Colonic mucosa (tissue), 4 donors: ENCODE results near the gene BBX. TPM values are rescaled to one million over a fixed set of nuclear protein-coding genes. Genes with fewer than 3 reads are reported as not detected.

Experiments used
- DNase-seq: peaks from one replicate; pipeline ENCODE4 v3.0.0-alpha.2; 2020
- H3K27ac ChIP-seq: fragments of 200-600 bp; one replicate; pipeline ENCODE4 v1.8.0; 2021
- H3K27me3 ChIP-seq: fragments of 200-600 bp; one replicate; pipeline ENCODE4 v1.8.0; 2021
- H3K36me3 ChIP-seq: fragments of 200-600 bp; one replicate; pipeline ENCODE4 v1.8.0; 2021
- H3K4me1 ChIP-seq: fragments of 200-600 bp; one replicate; pipeline ENCODE4 v1.8.0; 2021; ENCODE audit warnings: mild to moderate bottlenecking
- H3K4me3 ChIP-seq: fragments of 200-600 bp; one replicate; pipeline ENCODE4 v1.8.0; 2021
- H3K9ac ChIP-seq, 2 donors: one replicate each; pipeline ENCODE4 v1.7.0; 2013; ENCODE audit warnings: control low read depth in 2 of 2, low read depth in 2 of 2, low read length in 2 of 2
- H3K9me3 ChIP-seq: fragments of 200-600 bp; one replicate; pipeline ENCODE4 v1.8.0; 2021
- CTCF ChIP-seq: fragments of 200-600 bp; IDR thresholded peaks from one replicate; pipeline ENCODE4 v1.8.0; 2022; ENCODE audit warnings: antibody characterized with exemption, mild to moderate bottlenecking
- intact Hi-C: fragments of 100-400 bp; cut with DNase I; formaldehyde crosslinking; loops from one replicate; pipeline ENCODE4 v1.14.1; 2022
- total RNA-seq, 2 donors: library from RNA; stranded (reverse); fragmentation: NEBNext Ultra II Directional in 1 of 2; extraction: Animal tissue kit (Norgen Biotek cat#: 25700) in 1 of 2; gene quantifications; one replicate each; pipeline ENCODE4 v1.2.1, GENCODE V29; 2021
- donor health status: healthy.
- donor health status: DM: no; HTN: no; CAD: no.
- donor health status: DM: no; HTN: no; CAD: no.

The BBX gene
- total RNA-seq, 2 donors from 2014 or later, result 21.5 to 44.3 TPM

GRCh38 chr3:107524326-107524840, 1.6 kb downstream of the BBX start:
- TF ChIP-seq CTCF, result no peak

DNA sequence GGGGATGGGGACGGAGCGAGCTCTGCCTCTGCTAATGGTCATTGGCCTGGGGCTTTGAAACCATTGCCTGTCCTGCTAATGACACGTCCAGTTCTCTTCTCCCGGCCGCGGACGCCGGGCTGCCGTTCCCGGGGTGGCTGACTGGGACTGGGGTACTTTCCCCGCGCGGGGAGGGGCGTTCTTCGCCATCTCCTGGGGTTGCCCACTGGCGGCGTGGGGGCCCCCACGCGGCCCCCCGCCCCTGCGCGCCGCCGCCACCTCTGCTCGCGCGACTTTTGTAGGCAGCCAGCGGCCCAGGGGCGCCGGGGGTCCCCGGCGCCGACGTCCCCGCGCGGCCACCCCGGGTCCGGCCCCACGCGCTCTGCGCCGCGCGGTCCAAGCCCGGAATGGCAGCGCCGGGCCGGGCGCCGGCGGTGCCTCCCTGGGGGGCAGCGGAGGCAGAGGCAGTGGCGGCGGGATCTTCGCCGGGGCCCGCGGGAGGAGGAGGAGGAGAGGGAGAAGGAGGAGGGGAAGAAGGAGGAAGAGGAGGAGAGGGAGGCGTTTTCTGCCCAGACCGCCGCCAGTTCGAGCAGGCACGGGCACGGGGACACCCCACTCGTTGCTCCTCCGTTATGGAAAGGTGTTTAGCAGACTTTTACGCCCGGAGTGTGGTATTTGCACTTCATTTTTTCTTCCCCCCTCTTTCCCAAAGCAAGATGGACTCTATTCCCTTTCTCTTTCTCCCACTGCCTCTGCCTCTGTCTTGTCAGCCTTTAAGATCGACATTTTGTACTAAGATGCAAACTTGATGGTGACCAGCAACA, 2.3 kb downstream of the BBX start:
- Histone ChIP-seq H3K4me3 (peak overlapping the region; percentile 82), H3K4me1 (no peaks in the 10 kb centered on the region), H3K9ac (peak overlapping the region; percentile 79 to 91), H3K36me3 (no peaks in the 10 kb centered on the region), H3K9me3 (no peaks in the 10 kb centered on the region), H3K27ac (no peak overlapping the region), H3K27me3 (no peaks in the 10 kb centered on the region)
- TF ChIP-seq CTCF, result no peak
- intact Hi-C loops, result loop anchor here (10.0 kb wide), 1 partner anchor 260 kb away; no protein-coding TSS in a partner anchor
- peak; percentile 63 for DNase-seq

More at GRCh38 chr3:107524326-107524840, 1.6 kb downstream of the BBX start:
- Histone ChIP-seq H3K9ac (peak overlapping the region; percentile 83 to 91), H3K36me3 (no peaks in the 10 kb centered on the region), H3K9me3 (no peaks in the 10 kb centered on the region), H3K4me3 (peak overlapping the region; percentile 82), H3K4me1 (no peaks in the 10 kb centered on the region), H3K27ac (peak overlapping the region; percentile 95), H3K27me3 (no peaks in the 10 kb centered on the region)
- intact Hi-C loops, result loop anchor here (10.0 kb wide), 1 partner anchor 260 kb away; no protein-coding TSS in a partner anchor
- DNase-seq, result peak; percentile 32

DNA sequence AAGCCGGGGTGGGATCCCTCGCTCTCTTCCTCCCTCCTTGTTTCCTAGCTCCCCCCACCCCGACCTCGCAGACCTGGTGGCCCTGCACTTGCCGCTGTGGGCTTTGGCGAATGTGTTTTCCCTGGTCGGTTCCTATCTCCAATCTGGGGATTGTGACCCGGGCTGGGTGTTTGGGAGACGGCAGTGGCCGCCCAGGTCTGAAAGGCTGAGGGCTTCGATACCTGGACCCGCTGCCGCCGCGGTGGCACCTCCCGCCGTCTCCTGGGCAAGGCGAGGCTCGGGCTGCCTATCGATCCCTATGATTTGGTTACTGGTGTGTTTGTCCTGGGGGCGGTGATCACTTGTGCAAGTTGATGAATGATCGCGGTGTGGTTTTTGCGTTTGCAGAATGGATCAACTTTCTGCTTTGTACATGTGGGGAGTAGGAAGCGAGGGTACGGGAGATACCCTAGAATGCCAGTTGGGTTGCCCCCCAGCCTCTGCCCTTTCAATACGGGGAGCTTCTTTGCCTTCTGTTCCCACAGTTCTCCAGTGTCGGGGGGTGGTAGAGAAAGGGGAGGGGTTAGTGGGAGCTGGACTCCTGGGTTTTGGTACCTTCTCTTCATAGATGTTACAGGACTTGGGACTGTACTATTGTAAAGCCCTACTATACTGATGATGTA, 3.0 kb downstream of the BBX start:
- Histone ChIP-seq H3K9ac (peak overlapping the region; percentile 79 to 89), H3K9me3 (no peaks in the 10 kb centered on the region), H3K4me1 (no peaks in the 10 kb centered on the region), H3K27ac (no peak overlapping the region), H3K36me3 (no peaks in the 10 kb centered on the region), H3K27me3 (no peaks in the 10 kb centered on the region), H3K4me3 (peak overlapping the region; percentile 82)
- intact Hi-C loops, result loop anchor here (10.0 kb wide), 1 partner anchor 261 kb away; no protein-coding TSS in a partner anchor
- DNase-seq, result peak; percentile 31
- TF ChIP-seq CTCF, result no peak

DNA sequence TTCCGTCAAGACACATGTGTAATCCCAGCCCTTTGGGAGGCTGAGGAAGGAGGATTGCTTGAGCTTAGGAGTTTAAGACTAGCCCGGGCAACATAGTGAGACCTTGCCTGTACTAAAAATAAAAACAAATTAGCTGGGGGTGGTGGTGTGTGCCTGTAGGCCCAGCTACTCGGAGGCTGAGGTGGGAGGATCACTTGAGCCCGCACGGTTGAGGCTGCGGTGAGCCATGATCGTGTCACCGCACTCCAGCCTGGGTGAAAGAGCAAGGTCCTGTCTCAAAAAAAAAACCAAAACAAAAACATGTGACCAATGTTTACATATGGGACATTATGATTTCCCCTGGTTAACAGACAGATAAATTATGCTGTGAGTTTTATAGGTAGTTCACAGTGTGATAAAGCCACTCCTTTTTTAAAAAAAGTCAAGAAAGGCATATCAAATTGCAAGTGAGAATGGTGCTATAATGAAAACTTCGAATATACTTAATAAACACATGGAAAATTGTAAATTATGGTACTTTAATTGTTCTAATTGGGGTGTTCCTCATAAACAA, 9.2 kb downstream of the BBX start:
- DNase-seq, result no peak
- no peak for TF ChIP-seq CTCF

DNA sequence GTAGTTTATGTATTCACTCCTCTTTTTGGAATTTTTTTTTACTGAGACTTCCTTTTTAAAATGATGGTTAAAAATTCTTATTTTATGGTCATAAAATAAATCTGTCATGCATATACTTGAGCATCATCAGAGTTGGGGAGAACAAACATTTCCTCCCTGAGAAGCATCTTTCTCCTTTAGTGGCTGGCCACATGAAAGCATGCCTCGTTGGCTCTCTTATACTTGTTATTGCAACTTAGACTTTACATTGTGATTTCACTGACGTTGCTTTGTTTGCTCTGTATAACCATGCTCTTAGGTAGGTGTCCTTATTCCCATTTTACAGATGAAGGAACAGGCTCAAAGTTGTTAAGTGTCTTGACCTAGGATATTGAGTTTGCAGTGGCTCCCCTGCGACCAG, 18.1 kb downstream of the BBX start:
- Histone ChIP-seq H3K9ac (no peak overlapping the region), H3K27ac (no peak overlapping the region), H3K36me3 (no peaks in the 10 kb centered on the region), H3K27me3 (no peaks in the 10 kb centered on the region), H3K4me1 (no peaks in the 10 kb centered on the region), H3K4me3 (no peak overlapping the region), H3K9me3 (no peaks in the 10 kb centered on the region)
- DNase-seq, result no peak
- intact Hi-C loops, result loop anchor here (10.0 kb wide), 1 partner anchor 266 kb away; no protein-coding TSS in a partner anchor
- TF ChIP-seq CTCF, result no peak

More for the DNA sequence above, 9.2 kb downstream of the BBX start:
- Histone ChIP-seq H3K9ac (no peak overlapping the region), H3K4me1 (no peaks in the 10 kb centered on the region), H3K9me3 (no peaks in the 10 kb centered on the region), H3K27me3 (no peaks in the 10 kb centered on the region), H3K36me3 (no peaks in the 10 kb centered on the region), H3K27ac (no peak overlapping the region), H3K4me3 (no peak overlapping the region)
- intact Hi-C loops, result loop anchor here (10.0 kb wide), 1 partner anchor 287 kb away; no protein-coding TSS in a partner anchor
